HPDE6-E6E7 (cell line): ENCODE results near the gene RIN3.
"Not testable (repeated sequence)": the region's sequence is repeated elsewhere in the genome, so short reads cannot be mapped to it uniquely, and the experiment has no call there.

Experiments used
- DNase-seq: peaks from one replicate; pipeline ENCODE4 v3.0.0; 2011; ENCODE audit warnings: missing footprints; ENCODE audit errors: extremely low spot score

RIN3 gene

GRCh38 chr14:92624764-92625163 is 111.2 kb downstream of the RIN3 start:
- no peak for DNase-seq

GRCh38 chr14:92625213-92625612 is 111.6 kb downstream of the RIN3 start:
- peak; percentile 90 for DNase-seq

- DNase-seq: no peak
Observed at GRCh38 chr14:92626041-92626440, 112.5 kb downstream of the RIN3 start.

- no peak for DNase-seq
Observed at GRCh38 chr14:92627707-92628215, 114.2 kb downstream of the RIN3 start.

- no peak for DNase-seq
Observed at GRCh38 chr14:92628636-92629035, 115.1 kb downstream of the RIN3 start.

- no peak for DNase-seq
Observed at GRCh38 chr14:92630367-92630766, 116.8 kb downstream of the RIN3 start.

- no peak for DNase-seq
Observed at GRCh38 chr14:92631098-92631497, 117.5 kb downstream of the RIN3 start.

- no peak for DNase-seq
Observed at GRCh38 chr14:92632546-92633273, 119.1 kb downstream of the RIN3 start.

GRCh38 chr14:92633274-92633616 is 119.7 kb downstream of the RIN3 start:
- DNase-seq: no peak

- DNase-seq: no peak
Observed at GRCh38 chr14:92633724-92634123, 120.1 kb downstream of the RIN3 start.

- no peak for DNase-seq
Observed at GRCh38 chr14:92635031-92635430, 121.5 kb downstream of the RIN3 start.

GRCh38 chr14:92635896-92636295 is 122.3 kb downstream of the RIN3 start:
- no peak for DNase-seq

GRCh38 chr14:92637228-92637627 is 123.6 kb downstream of the RIN3 start:
- DNase-seq: no peak

GRCh38 chr14:92637864-92638263 is 124.3 kb downstream of the RIN3 start:
- no peak for DNase-seq

GRCh38 chr14:92638266-92638665 is 124.7 kb downstream of the RIN3 start:
- no peak for DNase-seq

- DNase-seq: no peak
Observed at GRCh38 chr14:92638904-92639303, 125.3 kb downstream of the RIN3 start.

- DNase-seq: not testable (repeated sequence)
Observed at GRCh38 chr14:92639472-92640117, 126.0 kb downstream of the RIN3 start.

- no peak for DNase-seq
Observed at GRCh38 chr14:92641306-92641705, 127.7 kb downstream of the RIN3 start.

GRCh38 chr14:92644171-92644969 is 130.8 kb downstream of the RIN3 start:
- DNase-seq: peak; percentile 93

- no peak for DNase-seq
Observed at GRCh38 chr14:92644970-92645515, 131.5 kb downstream of the RIN3 start.

- DNase-seq: no peak
Observed at GRCh38 chr14:92645841-92646478, 132.4 kb downstream of the RIN3 start.
